NCI-H187 treated with DMSO at 0.1 percent for 48 hours (cell line): ENCODE data around the gene SPDYE17.
"Not testable (repeated sequence)": the region's sequence is repeated elsewhere in the genome, so short reads cannot be mapped to it uniquely, and the experiment has no call there.

Experiments used
- DNase-seq: peaks from one replicate; lab custom pipeline; 2025; lab: John Stamatoyannopoulos, UW

SPDYE17 gene, protein sequence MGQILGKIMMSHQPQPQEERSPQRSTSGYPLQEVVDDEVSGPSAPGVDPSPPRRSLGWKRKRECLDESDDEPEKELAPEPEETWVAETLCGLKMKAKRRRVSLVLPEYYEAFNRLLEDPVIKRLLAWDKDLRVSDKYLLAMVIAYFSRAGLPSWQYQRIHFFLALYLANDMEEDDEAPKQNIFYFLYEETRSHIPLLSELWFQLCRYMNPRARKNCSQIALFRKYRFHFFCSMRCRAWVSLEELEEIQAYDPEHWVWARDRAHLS

GRCh38 chr7:77032261-77032660 lies at the start of gene SPDYE17:
Gene SPDYE17, minus strand, starts transcription at chr7:77032361. Its CDS starts 1,791 bp downstream, at chr7:77030570.
- not testable (repeated sequence) for DNase-seq

GRCh38 chr7:77080236-77080635 lies 48.1 kb upstream of the SPDYE17 start:
- not testable (repeated sequence) for DNase-seq

- DNase-seq: not testable (repeated sequence)
Observed at GRCh38 chr7:77079624-77080023, 47.5 kb upstream of the SPDYE17 start.

DNA sequence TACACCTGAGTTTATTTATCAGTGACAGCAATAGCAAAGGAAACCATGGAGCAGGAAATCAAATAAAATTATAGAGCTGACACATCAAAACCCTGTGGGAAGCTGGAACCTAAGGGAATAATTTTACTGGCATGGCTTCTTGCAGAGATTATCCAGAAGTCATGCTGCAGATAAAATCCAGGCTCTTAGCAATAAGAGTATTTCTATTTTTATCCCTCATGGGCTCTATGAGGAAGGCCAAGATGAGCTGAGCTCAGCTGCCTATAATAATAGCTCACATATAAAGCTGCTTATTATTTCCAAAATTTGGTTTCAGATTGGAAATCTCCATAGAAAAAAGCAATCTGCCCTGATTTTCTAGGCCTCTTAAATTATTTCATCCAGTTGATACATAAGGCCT lies 47.0 kb upstream of the SPDYE17 start:
- not testable (repeated sequence) for DNase-seq

DNA sequence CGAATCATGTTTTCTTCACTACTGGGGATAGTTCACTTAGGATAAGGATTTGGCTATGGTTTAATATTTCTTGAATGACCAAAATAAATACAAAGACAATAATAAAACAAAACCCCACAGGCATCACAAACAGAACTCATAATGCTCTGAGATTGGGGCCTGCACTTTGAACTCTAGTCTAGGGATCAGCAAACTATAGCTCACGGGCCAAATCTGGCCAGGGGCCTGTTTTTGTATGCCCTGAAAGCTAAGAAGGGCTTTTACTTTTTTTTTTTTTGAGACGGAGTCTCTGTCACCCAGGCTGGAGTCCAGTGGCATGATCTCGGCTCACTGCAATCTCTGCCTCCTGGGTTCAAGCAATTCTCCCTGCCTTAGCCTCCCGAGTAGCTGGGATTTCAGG lies 44.9 kb upstream of the SPDYE17 start:
- not testable (repeated sequence) for DNase-seq

- DNase-seq: not testable (repeated sequence)
Observed at GRCh38 chr7:77074786-77075396, 42.7 kb upstream of the SPDYE17 start.

DNA sequence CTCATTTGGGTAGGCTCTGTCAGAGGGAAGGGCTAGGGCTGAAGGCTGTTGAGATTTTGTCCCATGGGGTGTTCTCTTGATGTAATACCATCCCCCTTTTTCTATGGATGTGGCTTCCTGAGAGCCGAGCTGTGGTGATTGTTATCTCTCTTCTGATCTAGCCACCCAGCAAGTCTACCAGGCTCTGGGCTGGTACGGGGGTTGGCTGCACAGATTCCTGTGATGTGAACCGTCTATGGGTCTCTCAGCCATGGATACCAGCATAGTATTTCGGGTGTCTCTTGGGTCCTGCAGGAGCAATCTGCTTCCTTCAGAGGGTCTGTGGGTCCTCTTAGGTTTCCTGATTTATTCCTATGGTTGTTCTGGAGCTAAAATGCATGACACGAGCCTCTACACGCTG lies 38.9 kb upstream of the SPDYE17 start:
- DNase-seq: not testable (repeated sequence)

DNA sequence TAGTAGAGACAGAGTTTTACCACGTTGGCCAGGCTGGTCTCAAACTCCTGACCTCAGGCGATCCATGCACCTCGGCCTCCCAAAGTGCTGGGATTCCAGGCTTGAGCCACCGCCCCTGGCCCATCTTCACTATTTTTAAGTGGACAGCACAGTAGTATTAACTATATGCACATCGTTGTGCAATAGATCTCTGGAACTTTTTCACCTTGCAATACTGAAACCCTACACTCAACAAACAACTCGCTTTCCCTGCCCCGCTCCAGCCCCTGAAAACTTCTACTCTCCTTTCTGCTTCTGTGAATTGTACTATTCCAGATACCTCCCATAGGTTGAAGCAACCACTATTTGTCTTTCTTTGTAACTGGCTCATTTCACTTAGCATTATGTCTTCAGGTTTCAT lies 33.7 kb upstream of the SPDYE17 start:
- not testable (repeated sequence) for DNase-seq

- not testable (repeated sequence) for DNase-seq
Observed at GRCh38 chr7:77063732-77064131, 31.6 kb upstream of the SPDYE17 start.

DNA sequence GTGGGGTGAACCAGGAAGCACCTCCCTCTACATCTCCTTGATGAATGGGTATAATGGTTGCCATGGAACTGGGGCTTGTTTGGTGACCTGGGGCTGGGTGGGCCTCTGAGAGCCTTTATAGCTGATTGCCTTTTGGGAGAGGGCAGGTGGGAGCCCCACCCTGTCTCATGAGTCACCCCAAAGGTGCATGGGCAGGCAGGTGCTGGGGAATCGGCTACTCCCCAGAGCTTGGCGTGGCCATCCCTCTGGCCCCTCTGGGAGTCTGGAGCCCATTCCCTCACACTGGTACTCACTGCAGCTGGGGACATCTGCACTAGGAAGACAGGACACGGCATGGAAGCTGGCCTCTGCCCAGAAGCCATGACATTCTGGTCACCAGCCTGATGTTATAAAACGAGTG lies 30.4 kb upstream of the SPDYE17 start, which contains the start of gene SPDYE18:
SPDYE18 (minus strand) TSS at position 2 of the 400 bp plus-strand sequence. CDS start 2,046 bp downstream, outside the sequence.
- not testable (repeated sequence) for DNase-seq

- not testable (repeated sequence) for DNase-seq
Observed at GRCh38 chr7:77026349-77026748, 5.8 kb downstream of the SPDYE17 start.

- not testable (repeated sequence) for DNase-seq
Observed at GRCh38 chr7:77010074-77010680, 22.0 kb downstream of the SPDYE17 start.

DNA sequence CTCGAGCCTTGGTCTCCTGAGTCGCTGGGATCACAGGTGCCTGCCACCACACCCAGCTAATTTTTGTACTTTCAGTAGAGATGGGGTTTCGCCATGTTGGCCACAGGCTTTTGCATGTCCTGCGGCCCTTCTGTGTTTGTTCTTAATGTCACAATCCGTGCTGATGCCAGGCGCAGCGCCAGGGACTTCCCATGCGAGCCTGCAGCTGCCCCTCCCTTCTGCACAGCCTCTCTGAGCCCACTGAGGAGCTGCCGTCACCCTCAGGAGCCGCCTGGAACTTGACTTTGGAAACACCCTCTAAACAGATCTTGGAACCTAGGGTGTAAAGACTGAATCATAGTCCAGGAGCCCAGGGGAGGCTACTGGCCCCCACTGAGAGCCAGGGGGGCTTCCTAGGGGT lies 24.2 kb downstream of the SPDYE17 start:
- DNase-seq: not testable (repeated sequence)

DNA sequence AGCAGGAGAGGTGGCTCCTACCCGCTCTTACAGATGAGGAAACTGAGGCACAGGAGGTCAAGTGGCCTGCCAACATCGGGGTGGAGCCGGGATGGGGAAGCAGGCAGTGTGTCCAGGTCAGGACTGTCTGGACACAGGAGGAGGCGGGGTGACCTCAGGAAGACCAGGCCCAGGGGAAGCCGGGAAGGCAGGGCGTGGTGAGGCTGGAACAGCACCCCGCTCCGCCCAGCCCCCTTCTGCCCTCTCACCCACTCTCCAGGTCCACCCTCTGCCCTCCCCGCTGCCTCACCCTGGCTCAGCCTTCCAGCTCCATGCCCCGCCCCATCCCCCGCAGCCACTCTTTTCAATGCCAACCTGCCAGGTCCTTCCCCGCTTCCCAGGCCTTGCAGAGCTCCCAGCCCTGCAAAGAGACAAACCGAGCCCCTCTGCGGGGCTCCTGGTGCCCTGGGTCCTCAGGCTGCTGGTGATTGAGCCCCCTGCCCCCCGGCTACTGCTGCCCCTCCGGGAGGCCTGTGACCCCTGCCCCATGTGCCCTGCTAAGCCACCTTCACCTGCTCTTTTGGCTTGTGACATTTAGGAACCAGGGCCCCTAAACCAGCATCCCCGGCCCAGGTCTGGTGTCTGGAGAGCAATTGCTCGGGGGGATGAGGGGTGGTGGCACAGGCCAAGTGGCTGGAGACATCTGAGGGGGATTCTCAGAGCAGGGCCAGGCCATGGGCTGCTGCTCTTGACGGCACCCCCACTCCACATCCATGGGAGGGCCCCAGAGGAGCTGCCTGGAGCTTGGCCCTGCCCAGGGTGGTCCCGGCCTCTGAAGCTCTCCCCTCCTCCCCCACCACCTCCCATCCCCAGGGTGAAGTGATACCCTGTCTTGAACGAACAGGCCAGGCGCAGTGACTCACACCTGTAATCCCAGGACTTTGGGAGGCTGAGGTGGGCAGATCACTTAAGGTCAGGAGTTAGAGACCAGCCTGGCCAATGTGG lies 25.7 kb downstream of the SPDYE17 start:
- DNase-seq: not testable (repeated sequence)

- DNase-seq: not testable (repeated sequence)
Observed at GRCh38 chr7:77005461-77006057, 26.6 kb downstream of the SPDYE17 start.

GRCh38 chr7:77004151-77004550 lies 28.0 kb downstream of the SPDYE17 start:
- DNase-seq: not testable (repeated sequence)

GRCh38 chr7:77003241-77003640 lies 28.9 kb downstream of the SPDYE17 start:
- DNase-seq: not testable (repeated sequence)

- DNase-seq: not testable (repeated sequence)
Observed at GRCh38 chr7:77002678-77003233, 29.4 kb downstream of the SPDYE17 start.

DNA sequence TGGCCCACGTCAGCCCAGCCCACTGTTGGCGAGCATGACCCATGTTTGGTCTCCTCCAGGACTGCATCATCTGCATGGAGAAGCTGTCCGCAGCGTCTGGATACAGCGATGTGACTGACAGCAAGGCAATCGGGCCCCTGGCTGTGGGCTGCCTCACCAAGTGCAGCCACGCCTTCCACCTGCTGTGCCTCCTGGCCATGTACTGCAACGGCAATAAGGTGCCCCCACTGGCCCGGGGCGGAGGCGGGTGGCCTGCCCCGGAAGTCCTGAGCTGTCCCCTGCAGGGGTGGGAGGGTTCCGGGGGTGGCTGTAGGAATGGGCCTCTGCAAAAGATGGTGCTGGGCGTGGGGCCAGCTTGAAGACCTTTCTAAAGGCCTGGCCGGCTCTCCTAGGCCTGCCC lies 30.1 kb downstream of the SPDYE17 start:
- DNase-seq: not testable (repeated sequence)

- DNase-seq: not testable (repeated sequence)
Observed at GRCh38 chr7:76999474-77000107, 32.6 kb downstream of the SPDYE17 start.
